ENCODE data around the gene EBLN2.

The EBLN2 gene

GRCh38 chr3:73108750-73109149, 47.3 kb downstream of the EBLN2 start:
- H3K4me3 ChIP-seq (ENCODE audit: control insufficient read depth, low read depth, low read length): no peak overlapping the region
- DNase-seq (ENCODE audit: low read depth): no peak
- no peak for TF ChIP-seq CTCF (conservative IDR thresholded peaks at IDR 0.05; ENCODE audit: control insufficient read depth, insufficient read depth, low read depth, low read length)

- DNase-seq (ENCODE audit: low read depth): no peak
- H3K4me3 ChIP-seq (ENCODE audit: control insufficient read depth, low read depth, low read length): no peak overlapping the region
- no peak for TF ChIP-seq CTCF (conservative IDR thresholded peaks at IDR 0.05; ENCODE audit: control insufficient read depth, insufficient read depth, low read depth, low read length)
Measured at GRCh38 chr3:73110530-73110929, 49.1 kb downstream of the EBLN2 start.
